Neural cell (in vitro differentiated cells): ENCODE data around the gene ITGA11. TPM values are rescaled to one million over a fixed set of nuclear protein-coding genes. Genes with fewer than 3 reads are reported as not detected.

Experiments used
- H2AFZ ChIP-seq: fragments of 200-600, 300-800 bp; sonication (generic), shearing (Covaris generic); 2 replicates; pipeline ENCODE4 v1.6.0; 2014; ENCODE audit warnings: low read depth, mild to moderate bottlenecking, antibody characterized with exemption, low read length, moderate library complexity
- H3F3A ChIP-seq: fragments of 200-600 bp; shearing (Covaris generic); 2 replicates; pipeline ENCODE4 v1.6.1; 2016; ENCODE audit warnings: mild to moderate bottlenecking, moderate library complexity, mixed read lengths, antibody characterized with exemption, low read length; ENCODE audit not compliant: insufficient read depth, poor library complexity, severe bottlenecking
- H3K27ac ChIP-seq: fragments of 200-600, 300-800 bp; sonication (generic), shearing (Covaris generic); 2 replicates; pipeline ENCODE4 v1.5.1; 2014; ENCODE audit warnings: mild to moderate bottlenecking, low read length, moderate library complexity
- H3K27me3 ChIP-seq: fragments of 300-800, 200-600 bp; sonication (generic), shearing (Covaris generic); 2 replicates; pipeline ENCODE4 v1.6.0; 2014; ENCODE audit warnings: mild to moderate bottlenecking, low read depth, low read length, moderate library complexity; ENCODE audit not compliant: insufficient read depth
- H3K36me3 ChIP-seq: fragments of 300-800, 200-600 bp; sonication (generic), shearing (Covaris generic); 2 replicates; pipeline ENCODE4 v1.5.1; 2014; ENCODE audit warnings: mild to moderate bottlenecking, antibody characterized with exemption, low read length, moderate library complexity; ENCODE audit not compliant: insufficient read depth
- H3K4me2 ChIP-seq: fragments of 300-800, 200-600 bp; sonication (generic), shearing (Covaris generic); 2 replicates; pipeline ENCODE4 v1.6.0; 2014; ENCODE audit warnings: mild to moderate bottlenecking, low read length
- H3K4me3 ChIP-seq: fragments of 300-800, 200-600 bp; sonication (generic), shearing (Covaris generic); 2 replicates; pipeline ENCODE4 v1.5.1; 2014; ENCODE audit warnings: mild to moderate bottlenecking, low read length, moderate library complexity
- H3K79me2 ChIP-seq: fragments of 200-600 bp; shearing (Covaris generic); replicated peaks from 2 replicates; pipeline ENCODE4 v1.6.0; 2014; ENCODE audit warnings: mild to moderate bottlenecking, low read length, moderate library complexity; ENCODE audit not compliant: insufficient read depth
- H3K9ac ChIP-seq: fragments of 300-800, 200-600 bp; sonication (generic), shearing (Covaris generic); 2 replicates; pipeline ENCODE4 v1.6.1; 2016; ENCODE audit warnings: mild to moderate bottlenecking, low read length, mixed read lengths
- H3K9me2 ChIP-seq: fragments of 200-600 bp; shearing (Covaris generic); 2 replicates; pipeline ENCODE4 v1.6.1; 2016; ENCODE audit warnings: mild to moderate bottlenecking, low read length, mixed read lengths; ENCODE audit not compliant: insufficient read depth
- H3K9me3 ChIP-seq: fragments of 200-600, 300-800 bp; sonication (generic), shearing (Covaris generic); 2 replicates; pipeline ENCODE4 v1.6.1; 2016; ENCODE audit warnings: mild to moderate bottlenecking, mixed run types, low read length, moderate library complexity, mixed read lengths
- H4K20me1 ChIP-seq: fragments of 200-600 bp; shearing (Covaris generic); 2 replicates; pipeline ENCODE4 v1.6.1; 2016; ENCODE audit warnings: mild to moderate bottlenecking, mixed run types; ENCODE audit not compliant: insufficient read depth
- CTCF ChIP-seq: fragments of 450-650 bp; IDR thresholded peaks from 2 replicates; pipeline ENCODE4 v1.5.1; 2014; ENCODE audit warnings: antibody characterized with exemption, mild to moderate bottlenecking, moderate library complexity; ENCODE audit not compliant: poor library complexity, severe bottlenecking
- EP300 ChIP-seq: fragments of 450-650 bp; conservative IDR thresholded peaks from 2 replicates; pipeline ENCODE4 v1.6.1; 2014; ENCODE audit warnings: antibody characterized with exemption, mild to moderate bottlenecking, moderate library complexity; ENCODE audit not compliant: poor library complexity, severe bottlenecking
- EZH2 ChIP-seq: fragments of 200-600, 300-800 bp; shearing (Covaris generic), sonication (generic); IDR thresholded peaks from 2 replicates; pipeline ENCODE4 v1.6.1; 2014; ENCODE audit warnings: antibody characterized with exemption, low read length, borderline replicate concordance, mild to moderate bottlenecking; ENCODE audit not compliant: insufficient read depth, poor library complexity, severe bottlenecking
- MXI1 ChIP-seq: fragments of 450-650 bp; conservative IDR thresholded peaks from 2 replicates; pipeline ENCODE4 v1.6.1; 2014; ENCODE audit warnings: antibody characterized with exemption, mild to moderate bottlenecking; ENCODE audit not compliant: poor library complexity, severe bottlenecking
- POLR2AphosphoS5 ChIP-seq: IDR thresholded peaks from 2 replicates; pipeline ENCODE4 v1.6.1; 2012
- RAD21 ChIP-seq: fragments of 450-650 bp; conservative IDR thresholded peaks from 2 replicates; pipeline ENCODE4 v1.6.1; 2014; ENCODE audit warnings: antibody characterized with exemption, mild to moderate bottlenecking, moderate library complexity
- REST ChIP-seq: IDR thresholded peaks from 2 replicates; pipeline ENCODE4 v1.6.1; 2012; ENCODE audit warnings: borderline replicate concordance
- SMC3 ChIP-seq: fragments of 450-650 bp; conservative IDR thresholded peaks from 2 replicates; pipeline ENCODE4 v1.6.1; 2014; ENCODE audit warnings: antibody characterized with exemption, mild to moderate bottlenecking, moderate library complexity; ENCODE audit not compliant: poor library complexity
- TAF1 ChIP-seq: IDR thresholded peaks from 2 replicates; pipeline ENCODE4 v1.6.1; 2012; ENCODE audit warnings: low read depth
- polyA plus RNA-seq: library from polyadenylated mRNA; depleted of rRNA; stranded (reverse); fragments of >200 nt; gene quantifications from 2 replicates; pipeline ENCODE4 v1.2.3, GENCODE V29; 2014

Gene ITGA11
- polyA plus RNA-seq, 1 donor from 2014 or later: not detected

GRCh38 chr15:68322796-68323195 lies 109.2 kb downstream of the ITGA11 start:
- Histone ChIP-seq H3K9me2 (no peaks in the 10 kb centered on the region), H3K27ac (no peak overlapping the region), H2AFZ (no peak overlapping the region), H4K20me1 (no peaks in the 10 kb centered on the region), H3F3A (no peaks in the 10 kb centered on the region), H3K4me2 (no peak overlapping the region), H3K9ac (no peak overlapping the region), H3K27me3 (no peaks in the 10 kb centered on the region), H3K79me2 (no peaks in the 10 kb centered on the region), H3K4me3 (no peak overlapping the region), H3K9me3 (no peaks in the 10 kb centered on the region), H3K36me3 (no peaks in the 10 kb centered on the region)
- TF ChIP-seq CTCF (no peak), EZH2 (no peak), MXI1 (no peak), EP300 (no peak), SMC3 (no peak), REST (no peak), RAD21 (no peak), POLR2AphosphoS5 (no peak), TAF1 (no peak)

GRCh38 chr15:68321229-68321628 lies 110.7 kb downstream of the ITGA11 start:
- Histone ChIP-seq H3K36me3 (no peaks in the 10 kb centered on the region), H3K4me3 (no peak overlapping the region), H3K27me3 (no peaks in the 10 kb centered on the region), H3K79me2 (no peaks in the 10 kb centered on the region), H2AFZ (no peak overlapping the region), H3K9ac (no peak overlapping the region), H3K4me2 (no peak overlapping the region), H3F3A (no peaks in the 10 kb centered on the region), H4K20me1 (no peaks in the 10 kb centered on the region), H3K9me3 (no peaks in the 10 kb centered on the region), H3K9me2 (no peaks in the 10 kb centered on the region), H3K27ac (no peak overlapping the region)
- TF ChIP-seq POLR2AphosphoS5 (no peak), MXI1 (no peak), RAD21 (no peak), TAF1 (no peak), REST (no peak), CTCF (no peak), SMC3 (no peak), EP300 (no peak), EZH2 (no peak)
